NCI-H69 (cell line): ENCODE data around the gene CDCA3.

Experiments
- DNase-seq: peaks from one replicate; lab custom pipeline; 2025; lab: John Stamatoyannopoulos, UW

Gene CDCA3

GRCh38 chr12:6852651-6853354 is 1.7 kb upstream of the CDCA3 start:
- peak; percentile 67 for DNase-seq

GRCh38 chr12:6851921-6852650 is 1.0 kb upstream of the CDCA3 start, which contains the start of gene USP5:
TSS of gene USP5 (plus strand) at chr12:6852150. CDS start at chr12:6852180, 30 bp downstream.
- peak; percentile 100 for DNase-seq

GRCh38 chr12:6850796-6851152 is 312 bp downstream of the CDCA3 start:
- no peak for DNase-seq

- no peak for DNase-seq
These were observed 1.0 kb downstream of the CDCA3 start for GRCh38 chr12:6849976-6850560.

- DNase-seq: no peak
These were observed 1.7 kb downstream of the CDCA3 start for GRCh38 chr12:6849427-6849826.

- no peak for DNase-seq
These were observed 3.4 kb downstream of the CDCA3 start for GRCh38 chr12:6847676-6848075.

- no peak for DNase-seq
These were observed 4.7 kb downstream of the CDCA3 start for GRCh38 chr12:6846316-6846869.

GRCh38 chr12:6845395-6845794 is 5.7 kb downstream of the CDCA3 start:
- DNase-seq: no peak

GRCh38 chr12:6843118-6843902 is 7.8 kb downstream of the CDCA3 start:
- no peak for DNase-seq

- no peak for DNase-seq
These were observed 9.0 kb downstream of the CDCA3 start for GRCh38 chr12:6842075-6842474.

- DNase-seq: no peak
These were observed 10.1 kb downstream of the CDCA3 start, which contains the start of gene GNB3 for GRCh38 chr12:6840761-6841515. TSS of gene GNB3 (plus strand) at chr12:6840925. CDS start at chr12:6841288, 363 bp downstream.

GRCh38 chr12:6840330-6840729 is 10.8 kb downstream of the CDCA3 start:
- DNase-seq: no peak

GRCh38 chr12:6839482-6840201 is 11.4 kb downstream of the CDCA3 start:
- peak; percentile 48 for DNase-seq

GRCh38 chr12:6838854-6839253 is 12.2 kb downstream of the CDCA3 start:
- no peak for DNase-seq

GRCh38 chr12:6837370-6838060 is 13.6 kb downstream of the CDCA3 start:
- no peak for DNase-seq

- no peak for DNase-seq
These were observed 14.2 kb downstream of the CDCA3 start for GRCh38 chr12:6836851-6837250.

- DNase-seq: no peak
These were observed 16.2 kb downstream of the CDCA3 start for GRCh38 chr12:6834873-6835272.

- no peak for DNase-seq
These were observed 16.8 kb downstream of the CDCA3 start for GRCh38 chr12:6834254-6834653.

- no peak for DNase-seq
These were observed 17.7 kb downstream of the CDCA3 start for GRCh38 chr12:6833189-6833890.
